ENCODE measurements around the gene MYL3. TPM values are rescaled to one million over a fixed set of nuclear protein-coding genes. Genes with fewer than 3 reads are reported as not detected.

Gene MYL3
- total and polyA plus RNA-seq, 8 donors, result 3.1 to 13.4 (median 11.2) TPM

GRCh38 chr3:46902188-46902631 lies 39.0 kb upstream of the MYL3 start:
- Histone ChIP-seq H3K36me3 (no peaks in the 10 kb centered on the region), H3K27ac (no peak overlapping the region), H3K4me3 (no peak overlapping the region), H3K4me1 (peaks cover 0 to 30% of the 10 kb centered on the region in 2 donors), H3K9me3 (no peaks in the 10 kb centered on the region), H3K27me3 (peaks cover 10 to 29% of the 10 kb centered on the region in 2 donors)
- DNase-seq (peak in 1 of 4 donors; percentile 26), ATAC-seq (no peak)
- intact Hi-C loops (cut with DNase I), result no loop called here
- TF ChIP-seq, protein P1, sequence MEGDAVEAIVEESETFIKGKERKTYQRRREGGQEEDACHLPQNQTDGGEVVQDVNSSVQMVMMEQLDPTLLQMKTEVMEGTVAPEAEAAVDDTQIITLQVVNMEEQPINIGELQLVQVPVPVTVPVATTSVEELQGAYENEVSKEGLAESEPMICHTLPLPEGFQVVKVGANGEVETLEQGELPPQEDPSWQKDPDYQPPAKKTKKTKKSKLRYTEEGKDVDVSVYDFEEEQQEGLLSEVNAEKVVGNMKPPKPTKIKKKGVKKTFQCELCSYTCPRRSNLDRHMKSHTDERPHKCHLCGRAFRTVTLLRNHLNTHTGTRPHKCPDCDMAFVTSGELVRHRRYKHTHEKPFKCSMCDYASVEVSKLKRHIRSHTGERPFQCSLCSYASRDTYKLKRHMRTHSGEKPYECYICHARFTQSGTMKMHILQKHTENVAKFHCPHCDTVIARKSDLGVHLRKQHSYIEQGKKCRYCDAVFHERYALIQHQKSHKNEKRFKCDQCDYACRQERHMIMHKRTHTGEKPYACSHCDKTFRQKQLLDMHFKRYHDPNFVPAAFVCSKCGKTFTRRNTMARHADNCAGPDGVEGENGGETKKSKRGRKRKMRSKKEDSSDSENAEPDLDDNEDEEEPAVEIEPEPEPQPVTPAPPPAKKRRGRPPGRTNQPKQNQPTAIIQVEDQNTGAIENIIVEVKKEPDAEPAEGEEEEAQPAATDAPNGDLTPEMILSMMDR (IDR thresholded peaks at IDR 0.05), result no peak

DNA sequence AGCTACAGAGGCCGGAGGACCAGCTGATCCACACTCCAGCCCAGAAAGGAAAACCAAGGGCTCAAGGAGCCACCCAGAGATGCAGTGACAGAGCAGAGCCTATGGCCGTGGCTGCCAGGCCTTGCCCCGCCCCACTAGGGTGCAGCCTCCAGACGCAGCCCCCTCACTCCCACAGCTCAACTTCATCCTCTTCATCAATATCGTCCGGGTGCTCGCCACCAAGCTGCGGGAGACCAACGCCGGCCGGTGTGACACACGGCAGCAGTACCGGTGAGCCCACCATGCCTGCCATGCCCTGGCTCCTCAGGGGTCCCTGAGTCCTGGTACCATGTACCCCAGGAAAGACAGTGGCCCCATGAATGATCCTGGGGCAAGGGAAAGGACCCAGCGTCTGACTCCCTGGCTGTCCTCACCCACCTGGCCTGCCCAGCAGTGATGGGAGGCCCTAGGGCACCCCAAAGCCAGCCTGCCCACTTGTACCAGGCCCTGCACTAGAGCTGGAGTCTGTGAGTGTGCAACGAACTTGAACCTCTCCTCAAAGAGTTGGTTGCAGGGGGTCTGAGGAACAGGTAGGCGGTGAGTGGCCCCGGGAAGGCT lies 38.4 kb upstream of the MYL3 start:
- no peak overlapping the region for H3K27ac ChIP-seq
- peaks cover 10 to 34% of the 10 kb centered on the region in 2 donors for H3K27me3 ChIP-seq
- H3K9me3 ChIP-seq, result no peaks in the 10 kb centered on the region
- peak in 1 of 4 donors; percentile 20 for DNase-seq
- no peak for ATAC-seq
- H3K4me3 ChIP-seq, result no peak overlapping the region
- TF ChIP-seq, protein P1 (IDR thresholded peaks at IDR 0.05), result no peak
- H3K36me3 ChIP-seq, result no peaks in the 10 kb centered on the region
- intact Hi-C loops (cut with DNase I), result no loop called here
- H3K4me1 ChIP-seq, result peaks cover 0 to 30% of the 10 kb centered on the region in 2 donors

DNA sequence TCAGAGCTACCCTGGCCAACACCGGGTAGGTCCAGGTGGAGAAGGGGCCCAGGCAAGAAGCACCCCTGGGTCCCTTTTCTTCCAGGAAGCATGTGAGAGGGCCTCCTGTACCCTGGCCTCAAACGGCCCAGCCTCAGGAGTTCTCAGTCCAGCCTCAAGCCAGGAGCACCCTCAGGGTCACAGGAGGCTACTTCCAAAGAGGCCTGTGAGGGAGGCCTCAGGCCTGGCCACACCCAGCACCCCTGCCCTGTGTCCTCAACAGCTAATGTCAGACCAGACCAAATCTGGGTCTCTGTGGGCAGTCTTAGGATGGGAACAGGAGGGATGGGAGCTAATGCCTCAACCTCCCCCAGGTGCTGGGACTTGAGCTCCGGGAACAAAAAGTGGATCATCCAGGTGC lies 37.8 kb upstream of the MYL3 start:
- Histone ChIP-seq H3K4me1 (peaks cover 0 to 30% of the 10 kb centered on the region in 2 donors), H3K9me3 (no peaks in the 10 kb centered on the region), H3K4me3 (no peak overlapping the region), H3K36me3 (no peaks in the 10 kb centered on the region), H3K27ac (no peak overlapping the region), H3K27me3 (peaks cover 10 to 38% of the 10 kb centered on the region in 2 donors)
- DNase-seq (peak in 1 of 4 donors; percentile 21), ATAC-seq (no peak)
- TF ChIP-seq, protein P1 (IDR thresholded peaks at IDR 0.05), result no peak
- intact Hi-C loops (cut with DNase I), result no loop called here

DNA sequence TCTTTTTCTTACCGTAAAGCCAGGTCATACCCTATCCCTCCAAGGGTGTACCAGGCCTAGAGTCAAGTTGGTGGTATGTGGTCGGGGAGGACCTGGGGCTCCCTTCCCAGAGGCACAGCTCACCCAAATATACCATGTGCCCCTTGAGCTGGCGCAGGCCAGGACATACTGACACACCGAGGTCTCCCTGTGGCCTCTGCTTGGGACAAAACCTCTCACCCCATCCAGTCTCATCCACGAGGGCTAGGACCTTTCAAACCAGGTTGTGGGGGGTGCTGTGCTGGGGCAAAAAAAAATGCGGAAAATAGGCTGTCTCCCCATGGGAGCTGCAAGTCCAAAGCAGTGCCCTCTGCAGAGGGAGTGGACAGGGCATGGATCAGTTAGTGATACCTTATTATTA lies 37.1 kb upstream of the MYL3 start:
- no peak overlapping the region for H3K27ac ChIP-seq
- no peaks in the 10 kb centered on the region for H3K36me3 ChIP-seq
- H3K4me3 ChIP-seq, result no peak overlapping the region
- no peak for ATAC-seq
- H3K27me3 ChIP-seq, result peaks cover 10 to 38% of the 10 kb centered on the region in 2 donors
- peaks cover 0 to 30% of the 10 kb centered on the region in 2 donors for H3K4me1 ChIP-seq
- intact Hi-C loops (cut with DNase I), result no loop called here
- DNase-seq, result no peak
- TF ChIP-seq, protein P1 (IDR thresholded peaks at IDR 0.05), result no peak
- H3K9me3 ChIP-seq, result no peaks in the 10 kb centered on the region

GRCh38 chr3:46900007-46900292 lies 36.7 kb upstream of the MYL3 start:
- Histone ChIP-seq H3K27ac (no peak overlapping the region), H3K4me1 (peaks cover 0 to 30% of the 10 kb centered on the region in 2 donors), H3K9me3 (no peaks in the 10 kb centered on the region), H3K36me3 (no peaks in the 10 kb centered on the region), H3K27me3 (peaks cover 10 to 38% of the 10 kb centered on the region in 2 donors), H3K4me3 (no peak overlapping the region)
- TF ChIP-seq, protein P1 (IDR thresholded peaks at IDR 0.05), result no peak
- DNase-seq (peak in 1 of 4 donors; percentile 40), ATAC-seq (no peak)
- intact Hi-C loops (cut with DNase I), result no loop called here

All from left lung (tissue), 10 donors.